WTC11 (cell line): ENCODE measurements around the gene KHDRBS1. TPM values are rescaled to one million over a fixed set of nuclear protein-coding genes. Genes with fewer than 3 reads are reported as not detected.
A peak's percentile ranks its signal among the peaks of the same experiment; 100 is the strongest.
"Not testable (repeated sequence)": the region's sequence is repeated elsewhere in the genome, so short reads cannot be mapped to it uniquely, and the experiment has no call there.

Experiments
- ATAC-seq: fragments of 200-7000 bp; cut with Tn5 transposase; 2 replicates; pipeline ENCODE4 v1.10.0; 2021; ENCODE audit warnings: mild to moderate bottlenecking, moderate library complexity
- CTCF ChIA-PET: fragments of 300-600 bp; sonication (Branson Sonifier 250); formaldehyde crosslinking; loops from one replicate; lab custom pipeline; 2021; ENCODE audit warnings: antibody characterized with exemption; lab: Charles Lee
- POLR2A ChIA-PET: fragments of 350-600 bp; sonication (Branson Sonifier 250); formaldehyde crosslinking; loops from one replicate; lab custom pipeline; 2021; ENCODE audit warnings: antibody characterized with exemption; lab: Charles Lee
- DNase-seq: peaks from one replicate; pipeline ENCODE4 v3.0.0; 2021; ENCODE audit warnings: low spot score
- H3K27ac Mint-ChIP-seq: 2 replicates; pipeline ENCODE4 v1.8.0; 2021; ENCODE audit warnings: mixed read lengths
- H3K27me3 Mint-ChIP-seq: 2 replicates; pipeline ENCODE4 v1.8.0; 2021; ENCODE audit warnings: low read depth, mild to moderate bottlenecking, moderate library complexity, mixed read lengths
- H3K36me3 Mint-ChIP-seq: 2 replicates; pipeline ENCODE4 v1.8.0; 2021; ENCODE audit warnings: mixed read lengths
- H3K4me1 Mint-ChIP-seq: 2 replicates; pipeline ENCODE4 v1.8.0; 2022; ENCODE audit warnings: mixed read lengths
- H3K4me3 Mint-ChIP-seq: 2 replicates; pipeline ENCODE4 v1.8.0; 2021; ENCODE audit warnings: mild to moderate bottlenecking, moderate library complexity, mixed read lengths
- H3K9me3 Mint-ChIP-seq: 2 replicates; pipeline ENCODE4 v1.8.0; 2021; ENCODE audit warnings: mixed read lengths
- CREM ChIP-seq: sonication (generic); formaldehyde crosslinking; IDR thresholded peaks from 2 replicates; pipeline ENCODE4 v1.8.1; 2022; ENCODE audit warnings: mild to moderate bottlenecking, missing genetic modification reagents, moderate library complexity
- EMX1 ChIP-seq: fragments of 250-450 bp; sonication (Bioruptor Pico); IDR thresholded peaks from 2 replicates; pipeline ENCODE4 v1.8.0; 2021; ENCODE audit warnings: mild to moderate bottlenecking
- FOXJ3 ChIP-seq: sonication (generic); formaldehyde crosslinking; IDR thresholded peaks from 2 replicates; pipeline ENCODE4 v1.9.0; 2021; ENCODE audit warnings: missing genetic modification reagents, mild to moderate bottlenecking, borderline replicate concordance
- JAZF1 ChIP-seq: fragments of 250-450 bp; sonication (Bioruptor Pico); IDR thresholded peaks from 2 replicates; pipeline ENCODE4 v1.9.0; 2021; ENCODE audit warnings: moderate library complexity, mild to moderate bottlenecking, inconsistent platforms
- NFE2L1 ChIP-seq: sonication (generic); formaldehyde crosslinking; IDR thresholded peaks from 2 replicates; pipeline ENCODE4 v1.8.1; 2023; ENCODE audit warnings: missing genetic modification reagents
- NR1H2 ChIP-seq: sonication (generic); formaldehyde crosslinking; IDR thresholded peaks from 2 replicates; pipeline ENCODE4 v1.9.0; 2021; ENCODE audit warnings: mild to moderate bottlenecking, moderate library complexity, missing genetic modification reagents
- RELA ChIP-seq: sonication (generic); formaldehyde crosslinking; IDR thresholded peaks from 2 replicates; pipeline ENCODE4 v1.8.1; 2022; ENCODE audit warnings: missing genetic modification reagents, mild to moderate bottlenecking, borderline replicate concordance
- RORB ChIP-seq: fragments of 250-450 bp; sonication (Bioruptor Pico); IDR thresholded peaks from 2 replicates; pipeline ENCODE4 v1.9.0; 2021; ENCODE audit warnings: mild to moderate bottlenecking
- SMAD3 ChIP-seq: sonication (generic); formaldehyde crosslinking; IDR thresholded peaks from 2 replicates; pipeline ENCODE4 v1.8.0; 2022; ENCODE audit warnings: missing genetic modification reagents, mild to moderate bottlenecking, borderline replicate concordance
- TEAD4 ChIP-seq: sonication (generic); formaldehyde crosslinking; IDR thresholded peaks from 2 replicates; pipeline ENCODE4 v1.8.0; 2022; ENCODE audit warnings: mild to moderate bottlenecking, missing genetic modification reagents
- ZBTB21 ChIP-seq: sonication (generic); formaldehyde crosslinking; IDR thresholded peaks from 2 replicates; pipeline ENCODE4 v1.8.1; 2023; ENCODE audit warnings: mild to moderate bottlenecking, missing genetic modification reagents, borderline replicate concordance
- ZNF121 ChIP-seq: sonication (generic); formaldehyde crosslinking; IDR thresholded peaks from 2 replicates; pipeline ENCODE4 v1.8.0; 2023; ENCODE audit warnings: missing genetic modification reagents
- ZNF671 ChIP-seq: fragments of 250-450 bp; sonication (Bioruptor Pico); IDR thresholded peaks from 2 replicates; pipeline ENCODE4 v1.8.0; 2021; ENCODE audit warnings: mild to moderate bottlenecking
- total RNA-seq: library from RNA; stranded (reverse); gene quantifications from 3 replicates; pipeline ENCODE4 v1.2.3, GENCODE V29; 2021
- TF ChIP-seq, protein P1 (sequence below): sonication (generic); formaldehyde crosslinking; IDR thresholded peaks from 2 replicates; pipeline ENCODE4 v1.8.0; 2022; ENCODE audit warnings: mild to moderate bottlenecking, missing genetic modification reagents
- TF ChIP-seq, protein P2 (sequence below): fragments of 250-450 bp; sonication (Bioruptor Pico); IDR thresholded peaks from 2 replicates; pipeline ENCODE4 v1.9.0; 2021; ENCODE audit warnings: mild to moderate bottlenecking, borderline replicate concordance
- TF ChIP-seq, protein P3 (sequence below): sonication (generic); formaldehyde crosslinking; IDR thresholded peaks from 2 replicates; pipeline ENCODE4 v1.8.1; 2022; ENCODE audit warnings: low read depth, mild to moderate bottlenecking, moderate library complexity, missing genetic modification reagents, borderline replicate concordance
- TF ChIP-seq, protein P4 (sequence below): sonication (generic); formaldehyde crosslinking; conservative IDR thresholded peaks from 2 replicates; pipeline ENCODE4 v1.8.1; 2022; ENCODE audit warnings: mild to moderate bottlenecking, missing genetic modification reagents
- TF ChIP-seq, protein P5 (sequence below): sonication (generic); formaldehyde crosslinking; IDR thresholded peaks from 2 replicates; pipeline ENCODE4 v1.8.1; 2023; ENCODE audit warnings: mild to moderate bottlenecking, missing genetic modification reagents, moderate library complexity

KHDRBS1 gene
- total RNA-seq, 1 experiment from 2014 or later, result 264 TPM

DNA sequence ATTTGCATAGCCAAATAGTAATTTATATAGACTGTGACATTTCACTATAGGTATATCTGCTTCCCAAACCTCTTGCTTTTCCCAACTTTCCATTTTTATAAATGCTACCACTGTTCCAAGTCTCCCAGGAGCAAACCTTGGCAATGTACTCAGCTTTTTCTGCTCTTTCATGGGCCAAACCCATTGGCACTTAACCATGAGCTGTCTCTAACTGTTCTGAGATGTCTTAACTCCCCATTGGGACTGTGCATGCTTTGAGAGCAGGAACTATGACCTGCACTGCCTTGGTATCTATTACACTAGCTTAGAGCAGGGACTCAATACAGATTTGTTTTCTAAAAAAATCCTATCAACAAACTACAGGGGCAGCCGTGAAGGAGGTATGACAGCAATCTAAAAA, 22.5 kb upstream of the KHDRBS1 start (continued):
- TF ChIP-seq, protein P1, sequence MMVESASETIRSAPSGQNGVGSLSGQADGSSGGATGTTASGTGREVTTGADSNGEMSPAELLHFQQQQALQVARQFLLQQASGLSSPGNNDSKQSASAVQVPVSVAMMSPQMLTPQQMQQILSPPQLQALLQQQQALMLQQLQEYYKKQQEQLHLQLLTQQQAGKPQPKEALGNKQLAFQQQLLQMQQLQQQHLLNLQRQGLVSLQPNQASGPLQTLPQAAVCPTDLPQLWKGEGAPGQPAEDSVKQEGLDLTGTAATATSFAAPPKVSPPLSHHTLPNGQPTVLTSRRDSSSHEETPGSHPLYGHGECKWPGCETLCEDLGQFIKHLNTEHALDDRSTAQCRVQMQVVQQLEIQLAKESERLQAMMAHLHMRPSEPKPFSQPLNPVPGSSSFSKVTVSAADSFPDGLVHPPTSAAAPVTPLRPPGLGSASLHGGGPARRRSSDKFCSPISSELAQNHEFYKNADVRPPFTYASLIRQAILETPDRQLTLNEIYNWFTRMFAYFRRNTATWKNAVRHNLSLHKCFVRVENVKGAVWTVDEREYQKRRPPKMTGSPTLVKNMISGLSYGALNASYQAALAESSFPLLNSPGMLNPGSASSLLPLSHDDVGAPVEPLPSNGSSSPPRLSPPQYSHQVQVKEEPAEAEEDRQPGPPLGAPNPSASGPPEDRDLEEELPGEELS (CRISPR knock-in tag), result no peak
- no peak for TF ChIP-seq EMX1 (CRISPR knock-in tag)
- no peak for TF ChIP-seq JAZF1 (CRISPR knock-in tag)
- TF ChIP-seq, protein P2, sequence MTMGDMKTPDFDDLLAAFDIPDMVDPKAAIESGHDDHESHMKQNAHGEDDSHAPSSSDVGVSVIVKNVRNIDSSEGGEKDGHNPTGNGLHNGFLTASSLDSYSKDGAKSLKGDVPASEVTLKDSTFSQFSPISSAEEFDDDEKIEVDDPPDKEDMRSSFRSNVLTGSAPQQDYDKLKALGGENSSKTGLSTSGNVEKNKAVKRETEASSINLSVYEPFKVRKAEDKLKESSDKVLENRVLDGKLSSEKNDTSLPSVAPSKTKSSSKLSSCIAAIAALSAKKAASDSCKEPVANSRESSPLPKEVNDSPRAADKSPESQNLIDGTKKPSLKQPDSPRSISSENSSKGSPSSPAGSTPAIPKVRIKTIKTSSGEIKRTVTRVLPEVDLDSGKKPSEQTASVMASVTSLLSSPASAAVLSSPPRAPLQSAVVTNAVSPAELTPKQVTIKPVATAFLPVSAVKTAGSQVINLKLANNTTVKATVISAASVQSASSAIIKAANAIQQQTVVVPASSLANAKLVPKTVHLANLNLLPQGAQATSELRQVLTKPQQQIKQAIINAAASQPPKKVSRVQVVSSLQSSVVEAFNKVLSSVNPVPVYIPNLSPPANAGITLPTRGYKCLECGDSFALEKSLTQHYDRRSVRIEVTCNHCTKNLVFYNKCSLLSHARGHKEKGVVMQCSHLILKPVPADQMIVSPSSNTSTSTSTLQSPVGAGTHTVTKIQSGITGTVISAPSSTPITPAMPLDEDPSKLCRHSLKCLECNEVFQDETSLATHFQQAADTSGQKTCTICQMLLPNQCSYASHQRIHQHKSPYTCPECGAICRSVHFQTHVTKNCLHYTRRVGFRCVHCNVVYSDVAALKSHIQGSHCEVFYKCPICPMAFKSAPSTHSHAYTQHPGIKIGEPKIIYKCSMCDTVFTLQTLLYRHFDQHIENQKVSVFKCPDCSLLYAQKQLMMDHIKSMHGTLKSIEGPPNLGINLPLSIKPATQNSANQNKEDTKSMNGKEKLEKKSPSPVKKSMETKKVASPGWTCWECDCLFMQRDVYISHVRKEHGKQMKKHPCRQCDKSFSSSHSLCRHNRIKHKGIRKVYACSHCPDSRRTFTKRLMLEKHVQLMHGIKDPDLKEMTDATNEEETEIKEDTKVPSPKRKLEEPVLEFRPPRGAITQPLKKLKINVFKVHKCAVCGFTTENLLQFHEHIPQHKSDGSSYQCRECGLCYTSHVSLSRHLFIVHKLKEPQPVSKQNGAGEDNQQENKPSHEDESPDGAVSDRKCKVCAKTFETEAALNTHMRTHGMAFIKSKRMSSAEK (CRISPR knock-in tag), result no peak
- TF ChIP-seq TEAD4, result no peak
- TF ChIP-seq, protein P3, sequence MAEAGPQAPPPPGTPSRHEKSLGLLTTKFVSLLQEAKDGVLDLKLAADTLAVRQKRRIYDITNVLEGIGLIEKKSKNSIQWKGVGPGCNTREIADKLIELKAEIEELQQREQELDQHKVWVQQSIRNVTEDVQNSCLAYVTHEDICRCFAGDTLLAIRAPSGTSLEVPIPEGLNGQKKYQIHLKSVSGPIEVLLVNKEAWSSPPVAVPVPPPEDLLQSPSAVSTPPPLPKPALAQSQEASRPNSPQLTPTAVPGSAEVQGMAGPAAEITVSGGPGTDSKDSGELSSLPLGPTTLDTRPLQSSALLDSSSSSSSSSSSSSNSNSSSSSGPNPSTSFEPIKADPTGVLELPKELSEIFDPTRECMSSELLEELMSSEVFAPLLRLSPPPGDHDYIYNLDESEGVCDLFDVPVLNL, result no peak

DNA sequence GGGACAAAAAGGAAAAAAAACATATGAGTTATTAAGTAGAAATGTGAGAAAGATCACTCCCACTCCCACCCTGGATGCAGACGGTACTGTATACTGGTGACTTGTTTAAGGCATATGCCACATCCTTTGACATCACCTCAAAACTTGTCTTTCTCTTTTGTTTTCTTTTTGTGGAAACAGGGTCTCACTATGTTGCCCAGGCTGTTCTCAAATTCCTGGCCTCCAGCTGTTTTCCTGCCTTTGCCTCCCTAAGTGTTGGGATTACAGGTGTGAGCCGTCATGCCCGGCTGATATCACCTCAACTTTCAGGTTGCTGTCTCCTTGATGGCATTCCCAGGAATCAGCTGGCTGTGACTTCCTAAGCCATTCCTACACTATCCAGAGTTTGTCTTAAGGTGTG, 18.4 kb upstream of the KHDRBS1 start:
- TF ChIP-seq ZBTB21 (CRISPR knock-in tag), result no peak
- TF ChIP-seq, protein P4, sequence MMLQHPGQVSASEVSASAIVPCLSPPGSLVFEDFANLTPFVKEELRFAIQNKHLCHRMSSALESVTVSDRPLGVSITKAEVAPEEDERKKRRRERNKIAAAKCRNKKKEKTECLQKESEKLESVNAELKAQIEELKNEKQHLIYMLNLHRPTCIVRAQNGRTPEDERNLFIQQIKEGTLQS, result no peak
- TF ChIP-seq ZNF121, result peak; percentile 90
- no peak for TF ChIP-seq RORB (CRISPR knock-in tag)
- DNase-seq, result no peak
- Mint-ChIP-seq H3K27me3 (no peaks in the 10 kb centered on the region), H3K9me3 (no peaks in the 10 kb centered on the region), H3K4me3 (no peak overlapping the region), H3K4me1 (no peaks in the 10 kb centered on the region), H3K27ac (no peak overlapping the region), H3K36me3 (no peaks in the 10 kb centered on the region)
- ChIA-PET CTCF (interaction anchor here (0.6 to 2.8 kb wide), 4 partner anchors 9 to 831 kb away, joined by 3 to 8 read pairs (median 3); no protein-coding TSS in a partner anchor), POLR2A (no interaction called here)
- no peak for ATAC-seq

DNA sequence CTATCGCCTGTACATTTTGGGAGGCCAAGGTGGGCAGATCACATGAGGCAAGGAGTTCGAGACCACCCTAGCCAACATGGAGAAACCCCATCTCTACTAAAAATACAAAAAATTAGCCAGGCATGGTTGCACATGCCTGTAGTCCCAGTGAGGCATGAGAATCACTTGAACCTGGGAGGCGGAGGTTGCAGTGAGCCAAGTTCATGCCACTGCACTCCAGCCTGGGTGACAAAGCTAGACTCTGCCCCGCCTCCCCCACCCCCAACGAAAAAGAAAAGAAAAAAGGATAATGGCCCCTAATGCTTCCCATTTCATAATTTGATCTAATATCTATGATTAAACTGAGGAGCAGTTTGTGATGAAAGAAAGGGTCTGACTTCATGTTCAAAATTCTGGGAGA, 17.5 kb upstream of the KHDRBS1 start:
- CTCF ChIA-PET, POLR2A ChIA-PET: not testable (repeated sequence)

DNA sequence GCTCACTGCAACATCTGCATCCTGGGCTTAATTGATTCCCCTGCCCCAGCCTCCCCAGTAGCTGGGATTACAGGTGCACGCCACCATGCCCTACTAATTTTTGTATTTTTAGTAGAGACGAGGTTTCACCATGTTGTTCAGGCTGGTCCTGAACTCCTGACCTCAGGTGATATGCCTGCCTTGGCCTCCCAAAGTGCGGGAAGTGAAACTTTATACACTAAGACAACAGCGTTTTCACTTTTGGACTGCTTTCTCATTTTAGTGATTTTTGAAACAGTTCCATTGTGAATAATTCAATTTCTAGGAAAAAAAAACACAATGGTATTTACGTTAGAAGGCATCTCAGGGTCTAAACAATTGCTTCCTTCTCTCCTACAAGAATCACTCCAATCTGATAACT, 11.8 kb upstream of the KHDRBS1 start:
- H3K4me3 Mint-ChIP-seq, result no peak overlapping the region
- H3K4me1 Mint-ChIP-seq, result peaks cover 8% of the 10 kb centered on the region
- no peak for ATAC-seq
- TF ChIP-seq NFE2L1 (CRISPR knock-in tag) (no peak), ZNF671 (CRISPR knock-in tag) (no peak), CREM (CRISPR knock-in tag) (no peak), NR1H2 (CRISPR knock-in tag) (no peak), FOXJ3 (CRISPR knock-in tag) (no peak), SMAD3 (CRISPR knock-in tag) (no peak), RELA (no peak)
- TF ChIP-seq, protein P5, sequence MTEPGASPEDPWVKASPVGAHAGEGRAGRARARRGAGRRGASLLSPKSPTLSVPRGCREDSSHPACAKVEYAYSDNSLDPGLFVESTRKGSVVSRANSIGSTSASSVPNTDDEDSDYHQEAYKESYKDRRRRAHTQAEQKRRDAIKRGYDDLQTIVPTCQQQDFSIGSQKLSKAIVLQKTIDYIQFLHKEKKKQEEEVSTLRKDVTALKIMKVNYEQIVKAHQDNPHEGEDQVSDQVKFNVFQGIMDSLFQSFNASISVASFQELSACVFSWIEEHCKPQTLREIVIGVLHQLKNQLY, result no peak
- CTCF ChIA-PET, result no interaction called here
- no peaks in the 10 kb centered on the region for H3K27me3 Mint-ChIP-seq
- DNase-seq, result no peak
- POLR2A ChIA-PET, result no interaction called here
- H3K27ac Mint-ChIP-seq, result no peak overlapping the region
- H3K36me3 Mint-ChIP-seq, result no peaks in the 10 kb centered on the region
- no peaks in the 10 kb centered on the region for H3K9me3 Mint-ChIP-seq

More for the DNA sequence above, 17.5 kb upstream of the KHDRBS1 start:
- not testable (repeated sequence) for H3K4me3 Mint-ChIP-seq, ATAC-seq, H3K4me1 Mint-ChIP-seq, H3K36me3 Mint-ChIP-seq, H3K9me3 Mint-ChIP-seq, H3K27ac Mint-ChIP-seq, DNase-seq, H3K27me3 Mint-ChIP-seq

DNA sequence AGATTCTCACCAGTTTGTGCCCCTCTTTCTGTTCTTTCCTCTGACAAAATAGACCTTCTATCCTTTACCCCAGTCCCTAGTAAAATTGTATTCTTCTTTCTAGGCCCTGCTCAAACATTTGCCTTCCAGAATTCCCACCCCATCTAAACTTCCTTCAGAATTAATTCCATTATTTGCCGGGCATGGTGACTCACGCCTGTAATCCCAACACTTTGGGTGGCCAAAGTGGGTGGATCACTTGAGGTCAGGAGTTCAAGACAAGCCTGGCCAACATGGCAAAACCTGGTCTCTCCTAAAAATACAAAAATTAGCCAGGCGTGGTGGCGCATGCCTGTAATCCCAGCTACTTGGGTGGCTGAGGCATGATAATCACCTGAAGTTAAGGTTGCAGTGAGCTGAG, 11.4 kb upstream of the KHDRBS1 start:
- POLR2A ChIA-PET, DNase-seq, H3K36me3 Mint-ChIP-seq, H3K9me3 Mint-ChIP-seq, H3K27ac Mint-ChIP-seq, H3K4me3 Mint-ChIP-seq, ATAC-seq, H3K27me3 Mint-ChIP-seq, CTCF ChIA-PET: not testable (repeated sequence)
- H3K4me1 Mint-ChIP-seq, result peaks cover 12% of the 10 kb centered on the region
